GM04503 (cell line): ENCODE measurements around the gene BFSP2.

Experiments
- DNase-seq: peaks from one replicate; pipeline ENCODE4 v3.0.0-alpha.2; 2012; ENCODE audit warnings: low read depth

Gene BFSP2

DNA sequence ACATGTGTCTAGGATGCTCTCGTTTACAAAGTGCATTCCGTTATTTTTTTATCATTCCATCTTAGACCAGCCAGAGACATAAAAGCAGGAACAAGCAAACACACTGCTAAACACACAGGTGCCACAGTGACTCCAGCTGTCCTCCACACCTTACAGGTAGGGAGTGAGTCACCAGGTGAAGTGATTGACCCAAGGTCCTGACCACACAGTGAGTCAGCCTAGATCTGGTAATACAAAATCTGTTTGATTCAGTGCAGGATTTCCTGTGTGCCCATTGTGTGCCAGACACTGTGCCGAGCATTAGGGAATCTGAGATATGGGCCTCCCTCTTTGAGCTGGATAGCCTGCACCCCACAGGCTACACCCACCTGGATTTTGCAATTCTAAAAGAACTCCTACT is 16.7 kb upstream of the BFSP2 start:
- DNase-seq: no peak

DNA sequence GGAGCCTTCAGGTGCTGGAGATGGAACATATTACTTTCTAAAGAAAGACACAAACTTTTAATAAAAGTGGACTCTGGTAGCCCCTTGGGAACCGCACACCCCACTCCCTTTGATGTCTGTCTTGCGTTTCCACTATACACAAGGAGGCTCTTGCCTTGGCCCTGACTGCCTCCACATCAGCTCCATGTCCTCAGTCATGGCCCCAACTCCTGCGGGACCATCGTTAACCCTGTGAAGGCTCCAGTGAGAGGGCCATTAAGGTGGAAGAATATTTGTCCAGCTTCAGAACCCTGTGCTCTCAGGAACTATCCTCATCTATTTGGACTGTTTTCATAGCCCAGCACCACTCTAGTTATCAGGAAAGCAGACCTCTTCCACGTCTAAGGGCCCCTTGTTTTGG is 16.1 kb upstream of the BFSP2 start:
- no peak for DNase-seq

DNA sequence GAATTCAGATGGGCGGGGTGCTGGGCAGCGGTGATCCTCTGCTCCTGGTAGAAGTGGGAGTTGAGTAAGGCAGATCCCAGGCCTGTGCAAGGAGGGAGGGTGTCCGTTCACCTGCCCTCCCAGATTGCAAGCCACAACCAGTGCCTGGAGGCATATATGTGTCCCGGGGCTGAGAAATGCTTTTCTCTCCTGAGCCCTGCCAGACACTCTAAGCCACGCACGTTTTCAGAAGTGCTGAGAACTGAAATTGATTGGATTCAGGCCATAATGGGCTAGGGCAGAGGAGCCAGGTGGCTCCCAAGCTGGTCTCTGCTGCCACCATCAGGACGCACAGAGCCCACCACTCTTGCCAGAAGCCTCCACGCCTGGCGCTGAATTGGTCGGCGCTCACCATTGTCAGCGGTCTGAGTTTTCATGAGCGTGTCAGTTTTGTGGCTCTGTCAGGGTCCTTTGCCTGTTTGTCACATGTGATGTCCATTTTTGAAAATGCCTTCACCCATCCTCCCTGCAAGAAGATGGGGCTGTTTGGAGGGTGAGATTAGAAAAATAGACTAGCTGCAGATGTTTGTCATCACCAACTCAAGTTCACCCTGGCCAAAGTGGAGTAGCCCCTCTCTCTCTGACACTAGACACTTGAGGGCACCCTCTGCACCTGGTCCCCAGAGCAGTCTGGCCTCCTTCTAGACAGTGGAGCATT is 15.4 kb upstream of the BFSP2 start:
- no peak for DNase-seq

DNA sequence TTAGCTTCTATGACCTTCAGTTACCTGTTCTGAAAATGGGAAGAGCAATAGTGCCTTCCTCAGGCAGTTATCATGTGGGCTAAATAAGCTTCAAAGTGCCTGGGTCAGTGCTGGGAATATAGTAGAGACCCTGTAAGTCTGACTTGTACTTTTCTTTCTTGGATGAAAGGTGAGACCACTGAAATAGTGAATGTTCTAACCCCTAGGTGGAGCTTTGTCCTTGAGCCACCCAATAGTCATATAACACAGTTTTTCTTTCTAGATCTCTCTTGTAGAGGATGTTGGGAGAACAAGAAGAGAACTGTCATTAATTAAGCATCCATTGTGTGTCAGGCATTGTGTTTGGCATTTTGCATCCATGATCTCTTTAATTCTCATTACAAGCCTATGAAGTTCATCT is 13.0 kb upstream of the BFSP2 start:
- no peak for DNase-seq

DNA sequence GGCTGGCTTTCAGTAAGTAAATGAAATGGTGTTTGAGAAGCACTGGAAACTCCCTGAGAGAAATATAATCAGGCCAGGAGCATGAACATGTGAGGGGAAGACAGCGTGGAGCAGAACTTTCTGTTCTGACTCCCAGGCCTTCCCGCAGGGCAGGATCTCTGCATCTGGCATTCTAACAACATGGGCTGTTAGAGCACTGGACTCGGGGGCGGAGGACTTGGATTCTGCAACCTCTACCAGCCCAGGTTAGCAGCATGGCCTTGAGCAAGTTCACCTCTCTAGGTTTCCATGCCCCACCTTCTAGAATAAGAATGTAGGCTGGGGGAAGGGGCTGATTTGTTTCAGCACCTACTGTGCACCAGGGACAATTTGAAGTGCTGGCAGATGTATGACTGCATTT is 12.5 kb upstream of the BFSP2 start:
- no peak for DNase-seq

DNA sequence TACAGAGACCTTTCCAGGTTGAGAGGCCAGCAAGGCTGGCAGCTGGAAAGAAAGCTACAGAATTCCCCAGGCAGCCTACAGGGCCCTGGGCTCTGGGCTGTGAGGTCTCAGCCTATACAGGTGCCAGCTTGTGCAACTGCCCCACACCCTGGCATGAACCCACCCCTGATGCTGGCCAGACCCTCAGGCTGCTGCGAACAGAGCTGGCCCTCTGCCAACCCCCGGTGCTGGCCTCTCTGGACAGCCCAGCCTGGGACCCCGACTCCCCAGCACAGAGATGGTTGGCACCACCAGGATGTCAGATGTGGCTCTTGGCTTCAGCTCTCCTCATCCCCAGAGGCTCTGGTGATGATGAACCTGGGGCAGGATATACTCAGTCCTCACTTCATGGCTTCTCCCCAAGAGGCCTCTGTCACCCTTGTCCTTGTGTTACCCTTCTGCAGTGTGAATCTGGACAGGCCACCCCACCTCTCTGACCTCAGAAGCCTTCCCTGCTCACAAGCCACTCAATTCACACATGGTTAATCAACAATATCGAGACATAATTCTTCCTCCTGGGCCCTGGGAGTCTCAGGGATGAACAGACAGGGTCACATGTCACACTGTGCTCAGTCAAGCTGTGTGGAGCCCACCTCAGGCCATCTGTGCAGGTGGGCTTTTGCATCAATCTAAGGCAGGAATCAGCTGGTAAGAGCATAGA is 11.0 kb upstream of the BFSP2 start:
- no peak for DNase-seq

DNA sequence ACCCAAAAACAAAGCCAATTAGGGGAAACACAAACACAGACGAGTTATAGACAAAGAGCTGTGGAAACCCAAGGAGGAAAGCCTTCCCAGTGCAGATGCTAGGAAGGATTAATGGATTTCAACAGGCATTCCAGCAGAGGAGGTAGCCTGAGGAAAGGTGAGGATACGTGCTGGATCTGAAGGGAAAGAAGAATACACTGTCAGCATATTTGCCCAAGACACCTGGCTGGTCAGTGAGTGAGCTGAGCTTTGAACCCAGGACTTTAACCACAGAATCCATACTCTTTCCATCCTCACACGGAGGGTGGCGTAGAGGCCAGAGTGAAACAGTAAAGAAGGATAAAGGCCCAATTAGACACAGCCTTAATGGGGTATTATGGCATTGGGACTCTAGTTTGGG is 9.1 kb upstream of the BFSP2 start:
- DNase-seq: no peak

DNA sequence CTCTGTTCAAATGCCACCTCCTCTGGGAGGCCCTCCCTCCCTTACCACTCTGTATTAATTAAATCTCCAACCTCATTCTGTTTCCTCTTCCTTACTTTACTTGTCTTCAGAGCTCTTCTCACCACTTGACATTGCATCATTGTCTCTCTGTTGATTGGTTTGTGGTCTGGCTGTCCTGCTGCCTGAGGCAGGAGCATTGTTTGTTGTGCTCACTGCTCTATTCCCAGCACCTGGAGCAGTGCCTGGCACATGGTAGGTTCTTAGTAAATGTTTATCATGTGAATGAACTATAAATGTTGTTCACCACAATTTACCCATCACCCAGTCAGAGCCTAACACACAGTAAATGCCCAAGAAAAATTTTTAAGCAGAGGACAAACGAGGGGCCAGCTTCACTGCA is 6.7 kb upstream of the BFSP2 start:
- no peak for DNase-seq

DNA sequence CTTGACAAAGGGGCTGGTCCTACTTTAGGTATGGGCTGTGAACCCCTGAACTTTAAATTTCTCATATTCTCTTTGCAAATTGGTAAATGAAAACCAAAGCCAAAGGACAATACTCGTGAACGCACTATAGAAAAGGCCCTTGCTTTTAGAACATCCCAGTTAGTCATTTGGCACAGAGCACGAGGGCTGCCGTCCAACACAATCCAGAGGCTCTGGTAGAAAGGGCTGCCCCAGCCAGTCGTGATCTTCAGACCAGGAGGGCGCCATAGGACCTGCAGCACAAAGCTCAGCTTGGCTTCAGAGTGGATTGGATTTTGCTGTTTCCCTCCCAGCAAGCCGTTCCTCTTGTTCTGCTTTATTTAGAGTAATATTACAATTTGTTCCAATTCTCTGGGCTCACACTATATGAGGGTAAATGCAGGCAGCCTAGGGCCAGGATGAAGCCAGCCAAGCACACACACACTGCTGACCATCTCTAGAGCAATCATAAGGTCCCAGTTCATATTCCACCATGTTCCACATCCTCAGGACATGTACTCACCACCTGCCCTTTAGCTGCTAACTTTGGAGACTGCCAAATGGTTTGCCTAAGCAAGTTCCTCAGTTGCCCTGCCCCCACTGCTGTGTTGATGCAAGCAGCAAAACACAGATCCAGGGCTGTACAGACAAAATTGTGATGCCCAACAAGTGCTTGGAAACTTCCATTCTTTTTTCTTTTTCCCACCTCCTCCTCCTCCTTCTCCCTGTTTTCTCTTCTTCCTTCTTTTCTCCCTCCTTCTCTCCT is 6.0 kb upstream of the BFSP2 start:
- no peak for DNase-seq

DNA sequence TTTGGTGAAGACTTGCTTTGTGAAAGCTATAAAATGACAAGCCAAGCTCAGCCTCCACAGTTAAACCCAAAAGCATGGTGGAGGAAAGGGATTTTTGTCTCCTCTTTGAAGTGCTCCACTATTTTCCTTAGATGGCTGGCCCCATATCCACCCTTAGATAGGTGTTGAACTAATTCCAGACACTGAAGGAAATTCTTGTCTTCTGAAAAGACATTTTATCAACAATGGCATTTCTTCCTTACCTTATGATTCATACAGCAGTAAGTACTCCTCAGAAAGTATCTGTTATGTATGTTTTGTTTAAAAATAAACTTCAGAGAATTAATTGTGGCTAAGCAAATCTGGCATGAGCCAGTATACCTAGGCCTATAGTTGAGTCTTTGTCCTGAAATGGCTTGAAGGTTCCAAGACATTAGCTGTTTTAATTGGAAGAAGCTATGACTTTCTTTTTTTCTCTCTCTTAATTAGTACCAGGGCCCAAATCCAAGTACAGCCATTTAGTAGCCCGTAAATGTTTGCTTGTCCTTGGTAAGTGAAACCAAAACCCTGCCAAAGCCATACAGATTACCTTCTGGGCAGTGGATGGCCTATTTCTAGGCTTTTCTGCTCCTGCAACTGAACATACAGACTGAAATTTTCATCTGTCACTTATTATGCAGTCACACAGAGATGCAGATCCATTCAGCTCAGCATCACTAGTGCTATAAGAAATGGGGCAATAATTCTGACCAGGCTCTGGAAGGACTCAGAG is 5.1 kb upstream of the BFSP2 start:
- no peak for DNase-seq

DNA sequence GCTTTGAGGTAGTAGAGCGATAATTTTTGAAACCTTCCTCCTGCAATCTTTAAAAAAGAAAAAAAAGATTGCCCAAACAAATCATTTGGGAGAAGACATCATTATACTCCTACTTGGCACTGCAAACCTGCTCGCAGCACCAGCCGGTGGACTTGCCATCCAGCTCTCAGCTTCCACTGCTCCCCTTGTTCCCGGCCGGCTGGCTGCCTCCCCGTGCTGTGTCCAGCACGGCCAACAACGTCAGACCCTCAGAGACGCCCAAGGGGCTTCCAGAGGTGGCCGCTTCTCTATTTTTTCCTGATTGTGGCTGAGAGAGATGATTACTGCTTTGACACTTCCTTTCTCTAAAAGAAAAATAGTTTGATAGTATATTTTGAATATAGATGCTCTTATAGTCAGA is 3.0 kb upstream of the BFSP2 start:
- DNase-seq: no peak

DNA sequence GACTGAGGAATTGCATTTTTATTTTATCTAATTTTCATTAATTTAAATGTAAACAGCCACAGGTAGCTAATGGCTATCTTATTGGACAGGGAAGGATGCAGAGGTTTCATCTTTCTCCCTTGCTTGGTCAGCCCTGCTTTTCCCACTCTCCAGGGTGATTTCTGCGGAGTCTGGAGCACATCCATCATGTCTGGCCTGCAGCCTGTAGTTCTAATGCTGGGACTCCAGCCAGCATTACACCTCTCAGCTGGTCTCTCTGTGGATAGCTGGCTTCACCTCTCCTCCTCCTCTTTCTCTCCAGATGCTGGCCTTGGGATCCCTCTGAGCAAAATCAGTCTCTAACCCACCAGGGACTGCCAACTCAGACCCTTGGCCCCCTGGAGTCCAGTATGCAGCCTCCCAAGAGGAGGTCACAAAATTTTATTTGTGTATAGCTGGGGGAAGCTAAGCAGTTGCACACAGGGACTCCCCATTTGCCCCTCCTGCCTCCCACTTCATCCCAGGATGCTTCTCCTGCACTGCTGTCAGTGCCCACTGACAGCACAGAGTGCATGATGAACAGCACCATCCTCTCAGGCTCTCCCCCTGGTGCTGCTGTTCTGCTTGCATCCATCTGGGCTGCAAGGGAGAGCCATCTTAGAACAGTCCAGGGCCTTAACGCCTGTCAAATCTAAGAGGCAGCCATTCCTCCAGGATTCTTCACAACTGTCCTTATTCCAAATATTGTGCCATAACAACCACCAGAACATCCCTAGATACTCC is 1.7 kb downstream of the BFSP2 start:
- DNase-seq: no peak

DNA sequence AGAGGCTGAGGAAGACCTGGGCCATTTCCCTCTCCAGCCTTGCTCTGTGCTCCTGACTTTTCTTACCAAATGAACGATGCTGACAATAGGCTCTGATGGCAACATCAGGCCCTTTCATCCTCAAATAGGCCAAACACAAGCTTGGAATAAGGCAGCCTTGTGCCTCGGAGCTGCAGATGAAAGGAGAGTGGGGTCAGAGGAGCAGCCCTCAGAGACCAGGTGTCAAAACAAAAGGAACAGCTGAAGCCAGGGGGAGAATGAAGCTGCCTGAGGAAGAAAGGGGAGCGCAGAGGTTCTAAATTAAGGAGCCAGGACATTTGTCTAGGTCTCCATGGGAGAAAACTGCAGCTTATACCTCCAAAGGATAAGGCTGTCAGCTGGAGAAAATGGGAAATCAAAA is 5.1 kb downstream of the BFSP2 start:
- DNase-seq: no peak

DNA sequence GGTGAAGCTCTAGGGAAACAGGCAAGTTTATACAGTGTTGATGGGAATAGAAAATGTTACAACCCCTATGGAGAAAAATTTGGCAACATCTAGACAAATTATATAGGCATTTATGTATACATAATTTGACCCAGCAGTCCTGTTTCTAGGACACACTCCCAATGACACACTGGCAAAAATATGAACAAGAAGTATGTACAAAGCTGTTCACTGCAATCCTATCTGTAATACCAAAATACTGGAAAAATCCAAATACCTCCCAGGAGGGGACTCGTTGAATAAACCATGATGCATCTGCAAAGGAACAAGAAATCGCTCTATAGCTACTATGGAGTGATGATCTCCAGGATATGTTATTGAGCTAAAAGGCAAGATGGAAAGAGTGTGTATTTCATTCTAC is 8.5 kb downstream of the BFSP2 start:
- DNase-seq: no peak

DNA sequence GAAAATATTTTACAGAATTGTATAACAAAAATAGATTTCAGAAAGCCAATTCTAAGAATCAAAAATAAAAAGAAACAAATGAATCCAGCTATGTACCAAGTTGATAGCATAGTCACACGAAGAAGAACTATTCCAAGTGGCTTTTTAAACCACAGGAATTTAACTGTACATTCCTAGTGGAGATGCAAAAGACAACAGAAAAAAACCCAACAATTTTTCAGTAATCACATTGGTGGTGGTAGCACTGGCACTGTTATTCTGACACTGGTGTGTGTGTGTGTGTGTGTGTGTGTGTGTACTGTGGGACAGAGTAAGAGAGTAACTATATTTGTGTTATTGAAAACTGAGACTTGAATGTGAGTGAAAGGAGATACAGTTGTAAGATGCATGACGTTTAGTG is 9.1 kb downstream of the BFSP2 start:
- peak; percentile 40 for DNase-seq

DNA sequence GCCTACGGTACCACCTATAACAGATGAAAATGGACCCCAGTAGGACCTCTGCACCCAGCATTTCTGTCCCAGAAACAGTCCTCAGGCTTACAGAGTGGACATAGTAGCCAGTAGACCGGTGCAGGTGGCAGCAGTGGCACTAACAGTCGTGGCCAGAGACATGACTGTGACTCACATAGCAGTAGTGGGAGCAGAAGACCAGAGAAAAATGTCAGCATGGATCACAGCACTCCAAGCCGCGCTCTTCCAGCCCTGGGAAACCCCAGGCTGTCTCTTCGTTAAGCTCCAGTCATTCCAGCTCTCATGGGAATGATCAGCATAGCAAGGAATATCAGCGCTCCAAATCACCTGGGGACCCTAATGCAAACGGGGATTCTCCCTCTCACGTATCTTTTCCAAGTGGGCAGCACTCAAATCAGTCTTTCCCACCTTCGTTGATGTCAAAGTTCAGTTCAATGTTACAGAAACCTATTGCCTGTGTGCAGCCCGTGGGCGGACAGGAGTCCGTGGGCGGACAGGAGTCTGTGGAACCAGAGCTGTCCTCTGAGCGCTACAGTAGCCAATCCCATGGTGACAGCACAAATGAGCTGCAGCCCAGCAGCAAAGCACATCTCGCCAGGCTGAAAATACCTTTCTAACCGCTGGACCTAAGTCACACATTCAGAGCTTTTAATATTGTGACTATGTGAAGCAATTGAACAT is 10.5 kb downstream of the BFSP2 start:
- no peak for DNase-seq

DNA sequence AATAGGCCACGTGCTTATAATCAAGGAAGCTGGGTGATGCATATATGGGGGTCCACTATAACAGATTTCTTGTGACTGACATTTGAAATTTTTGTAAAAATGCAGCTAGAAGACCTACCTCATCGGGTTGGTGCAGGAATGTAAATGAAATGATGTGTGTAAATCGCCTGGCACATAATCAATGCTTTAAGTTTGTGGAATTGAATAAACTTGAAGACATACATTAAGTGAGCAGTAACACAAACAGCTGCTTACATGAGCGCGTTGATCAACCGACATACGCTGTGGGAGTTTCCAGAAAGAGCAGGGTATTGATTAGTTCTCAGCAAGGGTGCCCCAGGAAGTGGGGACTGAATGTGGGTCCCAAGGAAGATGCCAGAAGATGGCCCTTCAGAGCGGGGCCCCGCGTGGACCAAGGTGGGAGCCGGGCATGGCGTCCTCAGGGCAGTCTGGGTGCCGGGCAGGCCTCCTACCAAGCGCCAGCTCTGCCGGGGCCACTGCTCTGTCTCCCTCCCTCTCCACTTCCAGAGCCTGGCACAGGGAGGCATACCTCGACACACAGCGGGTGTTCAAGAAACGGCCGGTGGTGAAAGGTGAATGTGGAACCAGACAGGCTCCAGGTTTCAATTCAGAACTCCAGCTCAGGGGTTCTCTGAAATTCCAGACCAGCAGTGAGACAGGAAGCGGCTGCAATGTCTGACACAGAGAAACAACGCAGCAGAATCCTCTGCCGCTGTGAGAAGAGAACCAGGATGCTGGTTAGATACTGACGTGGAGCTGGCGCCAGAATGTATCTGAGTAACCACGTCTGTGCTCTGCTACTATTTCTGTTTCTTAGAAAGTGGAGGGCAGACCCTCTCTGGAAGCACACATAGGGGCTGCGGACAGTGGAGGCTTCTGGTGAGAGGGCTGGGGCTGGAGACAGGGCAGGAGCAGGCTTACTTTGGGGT is 12.6 kb downstream of the BFSP2 start:
- no peak for DNase-seq

DNA sequence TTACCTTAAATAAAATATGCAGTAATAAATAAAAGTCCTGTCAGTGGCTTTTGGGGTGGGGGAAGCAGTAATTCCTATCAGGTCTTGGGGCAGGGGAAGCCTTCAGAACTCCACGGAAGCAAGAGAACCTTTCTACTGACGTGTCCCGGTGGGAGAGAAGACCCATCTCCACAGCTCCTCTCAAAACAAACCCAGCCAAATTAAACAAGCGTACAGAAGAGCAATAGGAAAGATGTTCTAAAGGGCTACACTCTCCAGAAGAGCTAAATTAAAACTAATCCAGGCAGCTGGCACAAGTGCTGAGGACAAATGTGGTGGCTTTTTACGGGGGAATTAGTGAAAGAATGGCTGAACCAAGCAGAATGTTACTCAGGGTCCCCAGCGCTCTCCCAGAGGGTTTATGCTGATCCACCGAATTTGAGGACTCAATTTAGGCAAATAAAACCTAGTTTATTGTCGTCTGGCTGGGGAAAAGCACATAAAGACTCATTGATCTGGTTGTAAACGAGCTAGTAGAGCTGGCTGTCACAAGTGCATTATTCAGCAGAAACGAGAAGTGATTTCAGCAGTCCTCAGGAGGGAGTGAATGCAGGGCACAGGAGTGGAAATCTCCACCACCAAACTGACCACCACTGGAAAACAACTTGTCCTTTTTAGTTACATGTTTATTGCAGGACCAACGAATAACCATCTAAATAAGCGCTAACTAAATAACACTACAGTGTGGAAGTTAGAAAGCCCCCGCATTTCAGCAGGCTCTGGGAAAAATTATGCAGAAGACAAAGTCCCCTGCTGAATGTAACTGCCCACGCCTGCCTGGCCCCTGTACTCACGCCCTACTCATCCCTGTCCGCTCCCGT is 13.5 kb downstream of the BFSP2 start:
- no peak for DNase-seq

DNA sequence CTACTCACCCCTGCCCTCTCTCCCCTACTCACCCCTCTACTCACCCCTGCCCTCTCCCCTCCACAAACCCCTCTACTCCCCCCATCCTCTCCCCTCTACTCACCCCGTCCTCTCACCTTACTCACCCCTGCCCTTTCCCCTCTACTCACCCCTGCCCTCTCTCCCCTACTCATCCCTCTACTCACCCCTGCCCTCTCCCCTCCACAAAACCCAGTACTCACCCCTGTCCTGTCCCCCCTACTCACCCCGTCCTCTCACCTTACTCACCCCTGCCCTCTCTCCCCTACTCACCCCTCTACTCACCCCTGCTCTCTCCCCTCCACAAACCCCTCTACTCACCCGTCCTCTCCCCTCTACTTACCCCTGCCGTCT is 14.2 kb downstream of the BFSP2 start:
- no peak for DNase-seq
